ENCODE data around the gene PYM1. TPM values are rescaled to one million over a fixed set of nuclear protein-coding genes. Genes with fewer than 3 reads are reported as not detected.
A peak's percentile ranks its signal among the peaks of the same experiment; 100 is the strongest.

PYM1 gene
- total RNA-seq, 1 donor from 2014 or later = 41.7 TPM

DNA sequence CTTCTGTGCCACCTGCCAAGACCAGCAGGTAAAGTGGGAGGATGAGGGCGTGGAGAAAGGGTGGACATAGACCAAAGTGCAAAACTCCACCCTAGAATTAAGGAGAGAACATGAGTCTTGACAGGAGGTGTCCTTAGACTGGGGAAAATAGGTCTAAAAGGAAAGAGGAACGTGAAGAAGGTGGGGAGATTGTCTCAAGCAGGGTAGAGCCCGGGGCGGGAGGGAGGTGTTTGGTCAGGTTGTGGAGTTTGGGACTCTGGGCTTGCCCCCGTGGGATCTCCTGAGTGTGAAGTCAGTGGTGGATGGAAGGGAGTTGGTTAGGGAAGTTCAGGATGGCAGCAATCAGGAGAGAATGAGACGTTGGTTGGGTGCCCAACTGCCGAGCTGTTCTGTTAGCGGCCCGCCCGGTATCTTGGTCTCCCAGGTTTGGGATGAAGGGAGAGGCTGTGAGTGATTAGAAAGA lies 3.7 kb upstream of the PYM1 start:
- POLR2A ChIA-PET = interaction anchor here (0.6 to 6.8 kb wide), 10 partner anchors 9 to 1063 kb away, joined by 3 to 69 read pairs (median 8); partner anchors contain the start of genes DNAJC14, ORMDL2, RAB5B and SARNP
- intact Hi-C loops (cut with micrococcal nuclease) = loop anchor here (1.0 to 2.0 kb wide), 2 partner anchors 42 to 75 kb away; no protein-coding TSS in a partner anchor
- ATAC-seq (ENCODE audit: low read depth) = no peak
- Mint-ChIP-seq H3K9me3 (no peaks in the 10 kb centered on the region), H3K4me1 (peaks cover 69% of the 10 kb centered on the region), H3K4me3 (peak overlapping the region; percentile 92), H3K27me3 (no peaks in the 10 kb centered on the region), H3K36me3 (ENCODE audit: low read depth) (peaks cover 43% of the 10 kb centered on the region), H3K27ac (peak overlapping the region; percentile 98)
- TF ChIP-seq, protein P1, sequence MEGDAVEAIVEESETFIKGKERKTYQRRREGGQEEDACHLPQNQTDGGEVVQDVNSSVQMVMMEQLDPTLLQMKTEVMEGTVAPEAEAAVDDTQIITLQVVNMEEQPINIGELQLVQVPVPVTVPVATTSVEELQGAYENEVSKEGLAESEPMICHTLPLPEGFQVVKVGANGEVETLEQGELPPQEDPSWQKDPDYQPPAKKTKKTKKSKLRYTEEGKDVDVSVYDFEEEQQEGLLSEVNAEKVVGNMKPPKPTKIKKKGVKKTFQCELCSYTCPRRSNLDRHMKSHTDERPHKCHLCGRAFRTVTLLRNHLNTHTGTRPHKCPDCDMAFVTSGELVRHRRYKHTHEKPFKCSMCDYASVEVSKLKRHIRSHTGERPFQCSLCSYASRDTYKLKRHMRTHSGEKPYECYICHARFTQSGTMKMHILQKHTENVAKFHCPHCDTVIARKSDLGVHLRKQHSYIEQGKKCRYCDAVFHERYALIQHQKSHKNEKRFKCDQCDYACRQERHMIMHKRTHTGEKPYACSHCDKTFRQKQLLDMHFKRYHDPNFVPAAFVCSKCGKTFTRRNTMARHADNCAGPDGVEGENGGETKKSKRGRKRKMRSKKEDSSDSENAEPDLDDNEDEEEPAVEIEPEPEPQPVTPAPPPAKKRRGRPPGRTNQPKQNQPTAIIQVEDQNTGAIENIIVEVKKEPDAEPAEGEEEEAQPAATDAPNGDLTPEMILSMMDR (IDR thresholded peaks at IDR 0.05) = no peak
- no peak for DNase-seq
- CTCF ChIA-PET = interaction anchor here (0.7 to 5.7 kb wide), 5 partner anchors 9 to 207 kb away, joined by 3 to 33 read pairs (median 5); partner anchors contain the start of gene RAB5B

DNA sequence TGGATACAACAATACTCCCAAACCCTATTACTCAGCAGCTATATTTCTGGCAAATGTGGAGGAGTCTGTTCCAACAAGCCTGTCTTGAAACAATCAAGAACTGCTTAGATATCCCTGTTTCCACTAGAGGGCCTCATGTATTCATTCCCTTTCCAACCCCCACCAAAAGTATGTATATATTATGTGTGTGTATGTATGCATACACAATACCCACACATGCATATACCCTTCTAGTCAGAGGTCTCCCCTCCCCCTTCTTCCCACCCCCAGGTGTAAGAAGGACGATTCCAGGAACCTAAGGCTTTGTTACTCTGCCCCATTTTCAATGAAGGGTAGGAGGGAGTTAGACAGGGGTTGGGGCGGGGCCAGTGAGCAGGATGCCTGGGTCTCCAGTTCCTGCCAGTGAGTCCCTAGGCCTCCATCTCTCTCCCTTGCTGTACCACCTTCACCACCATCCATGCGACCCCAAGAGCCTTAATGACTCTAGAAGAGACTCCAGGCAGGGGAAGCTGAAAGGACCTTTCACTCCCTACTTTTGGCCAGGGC lies 3.1 kb upstream of the PYM1 start, which contains the start of gene DGKA:
DGKA (plus strand) TSS at position 392 of the 546 bp plus-strand sequence. CDS start 5,342 bp downstream, outside the sequence.
- H3K4me3 Mint-ChIP-seq = peak within 1 kb of the TSS; percentile 92
- H3K4me1 Mint-ChIP-seq = peaks cover 73% of the 10 kb centered on the region
- CTCF ChIA-PET = interaction anchor here (0.6 to 5.7 kb wide), 6 partner anchors 9 to 193 kb away, joined by 3 to 33 read pairs (median 3); partner anchors contain the start of genes DNAJC14 and RAB5B
- no peaks in the 10 kb centered on the region for H3K27me3 Mint-ChIP-seq
- ATAC-seq (ENCODE audit: low read depth) = no peak
- POLR2A ChIA-PET = interaction anchor here (0.6 to 6.8 kb wide), 10 partner anchors 9 to 414 kb away, joined by 3 to 69 read pairs (median 8); partner anchors contain the start of genes CD63, DNAJC14, ORMDL2 and RAB5B
- peak; percentile 32 for DNase-seq
- H3K27ac Mint-ChIP-seq = peak within 1 kb of the TSS; percentile 98
- TF ChIP-seq, protein P1 (IDR thresholded peaks at IDR 0.05) = no peak
- no peaks in the 10 kb centered on the region for H3K9me3 Mint-ChIP-seq
- H3K36me3 Mint-ChIP-seq (ENCODE audit: low read depth) = peaks cover 38% of the 10 kb centered on the region
- intact Hi-C loops (cut with micrococcal nuclease) = loop anchor here (1.0 to 2.0 kb wide), 2 partner anchors 42 to 76 kb away; no protein-coding TSS in a partner anchor

DNA sequence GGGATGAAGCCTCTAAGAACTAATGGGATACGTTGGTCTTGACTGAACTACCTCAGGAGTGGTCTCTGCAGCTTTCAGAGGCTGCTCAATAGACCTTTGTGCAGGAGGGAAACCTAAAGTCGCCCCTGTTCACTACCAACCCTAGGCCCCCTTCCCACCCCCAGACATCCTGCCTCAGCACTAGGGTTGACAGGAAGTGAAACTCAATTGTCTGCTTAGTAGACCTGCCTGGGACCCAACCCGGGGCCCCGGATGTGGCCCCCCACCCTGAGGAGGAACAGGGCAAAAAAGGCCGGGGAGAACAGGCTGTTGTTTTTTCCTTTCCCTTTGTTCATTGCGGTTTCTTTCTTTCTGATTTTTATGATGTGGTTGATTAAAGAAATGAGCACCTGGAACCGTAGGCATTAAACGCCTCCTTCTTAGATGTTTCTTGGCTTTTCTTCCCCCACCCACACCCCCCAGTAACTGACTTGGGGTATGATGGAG lies 1.7 kb upstream of the PYM1 start:
- ATAC-seq (ENCODE audit: low read depth) = peak; percentile 40
- peak; percentile 59 for DNase-seq
- Mint-ChIP-seq H3K27me3 (no peaks in the 10 kb centered on the region), H3K27ac (peak overlapping the region; percentile 98), H3K4me1 (peaks cover 77% of the 10 kb centered on the region), H3K36me3 (ENCODE audit: low read depth) (peaks cover 36% of the 10 kb centered on the region), H3K9me3 (no peaks in the 10 kb centered on the region), H3K4me3 (peak overlapping the region; percentile 92)
- TF ChIP-seq, protein P1 (IDR thresholded peaks at IDR 0.05) = no peak
- CTCF ChIA-PET = interaction anchor here (0.5 to 5.7 kb wide), 5 partner anchors 11 to 191 kb away, joined by 3 to 33 read pairs (median 3); partner anchors contain the start of genes DNAJC14 and RAB5B
- POLR2A ChIA-PET = interaction anchor here (0.7 to 6.8 kb wide), 8 partner anchors 10 to 190 kb away, joined by 3 to 70 read pairs (median 8); partner anchors contain the start of genes DNAJC14, ORMDL2 and SARNP
- intact Hi-C loops (cut with micrococcal nuclease) = loop anchor here (1.0 to 5.0 kb wide), 6 partner anchors 112 to 337 kb away; partner anchors contain the start of genes COQ10A, NABP2, PA2G4 and RNF41

DNA sequence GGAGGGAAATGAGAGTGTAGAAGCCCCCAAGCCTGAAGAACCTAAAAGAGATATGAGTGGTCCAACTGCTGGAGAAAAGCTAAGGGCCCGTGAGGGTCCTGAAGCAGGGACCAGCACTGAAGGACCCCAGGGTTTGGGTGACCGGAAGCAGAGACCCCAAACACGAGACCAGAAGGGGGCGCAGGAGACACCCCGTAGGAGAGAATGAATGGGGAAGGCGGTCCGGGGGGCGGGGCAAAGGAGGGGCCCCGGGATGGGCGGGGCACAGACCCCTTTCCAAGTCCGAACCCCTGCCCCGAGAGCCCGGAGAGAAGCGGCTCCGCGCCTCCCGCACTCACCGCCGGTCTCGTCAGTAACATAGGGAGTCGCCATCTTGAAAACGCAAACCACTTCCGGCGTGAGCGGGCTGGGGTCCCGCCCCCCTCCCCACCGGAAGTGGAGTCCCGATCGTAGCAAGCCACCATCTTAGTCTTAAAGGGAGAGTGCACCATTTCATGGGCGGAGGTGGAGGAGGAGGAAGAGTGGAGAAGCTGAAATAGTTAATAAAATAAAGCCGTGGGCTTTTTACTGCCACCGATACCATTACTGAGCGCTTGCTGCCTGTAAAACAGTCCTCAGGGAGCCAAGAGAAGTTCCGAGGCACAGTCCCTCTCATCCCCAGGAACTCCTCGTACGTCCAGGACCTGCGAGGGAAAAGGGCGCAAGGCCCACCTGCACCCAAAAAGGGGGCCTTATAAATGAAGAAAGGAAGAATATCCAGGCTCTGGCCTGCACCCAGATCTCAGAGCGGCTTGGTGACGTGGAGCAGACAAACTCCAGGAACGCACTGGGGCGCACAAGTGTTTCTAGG lies 731 bp downstream of the PYM1 start:
- peaks cover 67% of the 10 kb centered on the region for H3K4me1 Mint-ChIP-seq
- TF ChIP-seq, protein P1 (IDR thresholded peaks at IDR 0.05) = peak; percentile 50
- H3K27ac Mint-ChIP-seq = peak overlapping the region; percentile 98
- DNase-seq (peak; percentile 84), ATAC-seq (ENCODE audit: low read depth) (peak; percentile 48)
- POLR2A ChIA-PET = interaction anchor here (0.5 to 6.8 kb wide), 20 partner anchors 9 to 779 kb away, joined by 3 to 70 read pairs (median 4); partner anchors contain the start of genes BLOC1S1, CNPY2, DNAJC14 and ORMDL2
- CTCF ChIA-PET = interaction anchor here (0.8 to 3.4 kb wide), 14 partner anchors 10 to 188 kb away, joined by 3 to 43 read pairs (median 5); partner anchors contain the start of genes DNAJC14, ORMDL2, PA2G4 and RAB5B
- intact Hi-C loops (cut with micrococcal nuclease) = loop anchor here (1.0 to 5.0 kb wide), 10 partner anchors 13 to 541 kb away; partner anchors contain the start of genes DNAJC14, NABP2, PA2G4 and RNF41
- no peaks in the 10 kb centered on the region for H3K9me3 Mint-ChIP-seq
- no peaks in the 10 kb centered on the region for H3K27me3 Mint-ChIP-seq
- peak overlapping the region; percentile 98 for H3K4me3 Mint-ChIP-seq
- H3K36me3 Mint-ChIP-seq (ENCODE audit: low read depth) = peaks cover 40% of the 10 kb centered on the region
